ENCODE measurements around the gene UQCC2.

Gene UQCC2

DNA sequence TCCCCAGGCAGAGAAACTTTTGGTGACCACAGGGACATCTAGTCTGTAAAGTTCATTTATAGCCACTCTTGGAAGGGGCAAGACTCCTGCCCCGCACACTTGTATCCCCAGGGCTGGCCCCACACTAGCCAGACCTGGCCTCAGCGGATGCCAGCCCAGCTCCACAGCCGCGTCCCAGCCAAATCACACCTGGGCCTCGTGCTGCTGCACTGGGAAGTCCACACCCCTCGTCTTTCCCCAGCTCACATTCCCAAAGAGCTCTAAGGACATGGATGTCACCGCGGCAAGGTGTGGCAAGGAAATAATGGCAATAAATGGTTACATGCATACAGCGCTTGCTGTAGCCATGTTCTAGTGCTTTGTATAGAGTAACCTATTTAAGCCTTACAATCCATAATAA, 26.7 kb upstream of the UQCC2 start:
- H4K20me1 ChIP-seq (ENCODE audit: control insufficient read depth, insufficient read depth, low read depth, low read length): no peaks in the 10 kb centered on the region
- H3K27ac ChIP-seq (ENCODE audit: low read depth, low read length): no peak overlapping the region
- no peaks in the 10 kb centered on the region for H3K36me3 ChIP-seq (ENCODE audit: control insufficient read depth, low read length)
- TF ChIP-seq EZH2phosphoT487 (IDR thresholded peaks at IDR 0.05; ENCODE audit: borderline replicate concordance, low read length): no peak
- TF ChIP-seq, protein P1, sequence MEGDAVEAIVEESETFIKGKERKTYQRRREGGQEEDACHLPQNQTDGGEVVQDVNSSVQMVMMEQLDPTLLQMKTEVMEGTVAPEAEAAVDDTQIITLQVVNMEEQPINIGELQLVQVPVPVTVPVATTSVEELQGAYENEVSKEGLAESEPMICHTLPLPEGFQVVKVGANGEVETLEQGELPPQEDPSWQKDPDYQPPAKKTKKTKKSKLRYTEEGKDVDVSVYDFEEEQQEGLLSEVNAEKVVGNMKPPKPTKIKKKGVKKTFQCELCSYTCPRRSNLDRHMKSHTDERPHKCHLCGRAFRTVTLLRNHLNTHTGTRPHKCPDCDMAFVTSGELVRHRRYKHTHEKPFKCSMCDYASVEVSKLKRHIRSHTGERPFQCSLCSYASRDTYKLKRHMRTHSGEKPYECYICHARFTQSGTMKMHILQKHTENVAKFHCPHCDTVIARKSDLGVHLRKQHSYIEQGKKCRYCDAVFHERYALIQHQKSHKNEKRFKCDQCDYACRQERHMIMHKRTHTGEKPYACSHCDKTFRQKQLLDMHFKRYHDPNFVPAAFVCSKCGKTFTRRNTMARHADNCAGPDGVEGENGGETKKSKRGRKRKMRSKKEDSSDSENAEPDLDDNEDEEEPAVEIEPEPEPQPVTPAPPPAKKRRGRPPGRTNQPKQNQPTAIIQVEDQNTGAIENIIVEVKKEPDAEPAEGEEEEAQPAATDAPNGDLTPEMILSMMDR (IDR thresholded peaks at IDR 0.05; ENCODE audit: low read depth, low read length, poor library complexity, severe bottlenecking): no peak
- H3K4me1 ChIP-seq (ENCODE audit: control insufficient read depth, low read length): no peaks in the 10 kb centered on the region
- no peaks in the 10 kb centered on the region for H3K9me2 ChIP-seq (replicated peaks; ENCODE audit: control insufficient read depth, low read length)
- no peaks in the 10 kb centered on the region for H3K79me2 ChIP-seq (ENCODE audit: control insufficient read depth, low read length)
- peaks cover 15% of the 10 kb centered on the region for H3K27me3 ChIP-seq (ENCODE audit: control insufficient read depth, low read length)
- H3F3A ChIP-seq (ENCODE audit: control insufficient read depth, insufficient read depth): no peaks in the 10 kb centered on the region
- H3K9me3 ChIP-seq (ENCODE audit: control insufficient read depth, insufficient read depth, low read length): no peaks in the 10 kb centered on the region
- H3K4me2 ChIP-seq (ENCODE audit: low read length): no peak overlapping the region
- no peak overlapping the region for H3K4me3 ChIP-seq (ENCODE audit: low read length)

DNA sequence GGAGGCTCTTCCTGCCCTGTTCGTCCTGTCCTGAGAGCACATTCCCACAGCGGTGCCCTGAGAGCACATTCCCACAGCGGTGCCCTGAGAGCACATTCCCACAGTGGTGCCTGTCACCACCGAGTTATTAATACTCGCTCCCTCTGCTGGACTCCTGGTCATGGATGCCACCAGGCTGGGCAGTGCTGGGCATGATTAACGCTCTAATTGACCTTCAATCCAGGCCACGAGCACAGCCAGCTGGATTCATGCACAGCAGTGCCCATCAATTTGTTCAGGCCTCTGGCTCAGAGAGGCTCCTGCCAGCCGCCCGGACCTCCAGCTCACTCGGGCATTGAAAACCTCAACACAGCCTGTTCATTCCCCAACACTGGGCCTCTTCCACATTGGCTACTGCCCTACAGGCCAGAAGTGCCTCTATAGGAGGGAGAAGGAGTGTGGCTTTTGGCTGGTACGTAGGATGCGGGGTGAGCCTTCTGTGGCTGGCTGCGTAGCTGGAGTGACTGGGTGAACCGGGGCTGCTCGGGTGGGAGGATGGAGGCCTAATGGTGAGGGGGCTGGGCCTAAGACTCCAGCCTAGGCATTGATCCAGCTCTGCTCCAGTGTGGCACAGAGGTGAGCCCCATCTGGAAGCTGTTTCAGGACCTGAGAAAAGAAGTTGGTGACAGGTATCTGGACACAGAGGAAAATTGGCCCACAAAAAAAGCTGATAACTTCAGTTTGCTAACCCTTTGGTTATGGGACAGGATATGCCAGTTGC, 25.9 kb upstream of the UQCC2 start:
- Histone ChIP-seq H3K4me1 (ENCODE audit: control insufficient read depth, low read length) (no peaks in the 10 kb centered on the region), H3K36me3 (ENCODE audit: control insufficient read depth, low read length) (no peaks in the 10 kb centered on the region), H3K27ac (ENCODE audit: low read depth, low read length) (no peak overlapping the region), H4K20me1 (ENCODE audit: control insufficient read depth, insufficient read depth, low read depth, low read length) (no peaks in the 10 kb centered on the region), H3K4me3 (ENCODE audit: low read length) (no peak overlapping the region), H3K9me3 (ENCODE audit: control insufficient read depth, insufficient read depth, low read length) (no peaks in the 10 kb centered on the region), H3K9me2 (replicated peaks; ENCODE audit: control insufficient read depth, low read length) (no peaks in the 10 kb centered on the region), H3F3A (ENCODE audit: control insufficient read depth, insufficient read depth) (no peaks in the 10 kb centered on the region), H3K27me3 (ENCODE audit: control insufficient read depth, low read length) (peaks cover 8% of the 10 kb centered on the region), H3K79me2 (ENCODE audit: control insufficient read depth, low read length) (no peaks in the 10 kb centered on the region), H3K4me2 (ENCODE audit: low read length) (no peak overlapping the region)
- TF ChIP-seq, protein P1 (IDR thresholded peaks at IDR 0.05; ENCODE audit: low read depth, low read length, poor library complexity, severe bottlenecking): no peak
- TF ChIP-seq EZH2phosphoT487 (IDR thresholded peaks at IDR 0.05; ENCODE audit: borderline replicate concordance, low read length): no peak

DNA sequence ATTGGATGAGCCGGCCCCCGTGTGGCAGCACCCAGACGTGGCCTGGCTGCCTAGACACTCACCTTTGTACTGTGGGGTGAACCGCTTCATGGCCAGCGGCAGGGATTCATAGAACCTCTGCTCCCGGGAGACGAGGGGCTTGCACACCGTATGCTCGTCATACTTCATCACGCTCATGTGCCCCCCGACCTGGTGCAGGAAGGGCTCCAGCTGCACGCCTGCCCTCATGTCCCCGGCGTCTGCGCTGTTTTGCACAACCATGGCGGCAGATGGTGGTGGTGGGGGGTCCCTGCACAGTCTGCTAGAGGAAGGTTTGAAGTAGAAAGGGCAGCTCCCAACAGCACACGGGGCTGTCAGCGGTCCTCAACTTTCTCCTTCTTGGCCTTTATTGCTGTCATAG, 23.7 kb upstream of the UQCC2 start:
- no peaks in the 10 kb centered on the region for H3K36me3 ChIP-seq (ENCODE audit: control insufficient read depth, low read length)
- H3K27me3 ChIP-seq (ENCODE audit: control insufficient read depth, low read length): 0 out of 2 replicates have a peak, but pooled peaks cover 2% of the 10 kb centered on the region
- H3F3A ChIP-seq (ENCODE audit: control insufficient read depth, insufficient read depth): no peaks in the 10 kb centered on the region
- TF ChIP-seq EZH2phosphoT487 (IDR thresholded peaks at IDR 0.05; ENCODE audit: borderline replicate concordance, low read length): no peak
- TF ChIP-seq, protein P1 (IDR thresholded peaks at IDR 0.05; ENCODE audit: low read depth, low read length, poor library complexity, severe bottlenecking): no peak
- H3K79me2 ChIP-seq (ENCODE audit: control insufficient read depth, low read length): no peaks in the 10 kb centered on the region
- H3K27ac ChIP-seq (ENCODE audit: low read depth, low read length): no peak overlapping the region
- H3K9me2 ChIP-seq (replicated peaks; ENCODE audit: control insufficient read depth, low read length): no peaks in the 10 kb centered on the region
- H3K4me1 ChIP-seq (ENCODE audit: control insufficient read depth, low read length): no peaks in the 10 kb centered on the region
- H3K4me3 ChIP-seq (ENCODE audit: low read length): no peak overlapping the region
- H4K20me1 ChIP-seq (ENCODE audit: control insufficient read depth, insufficient read depth, low read depth, low read length): no peaks in the 10 kb centered on the region
- no peak overlapping the region for H3K4me2 ChIP-seq (ENCODE audit: low read length)
- no peaks in the 10 kb centered on the region for H3K9me3 ChIP-seq (ENCODE audit: control insufficient read depth, insufficient read depth, low read length)
